HS-27A (cell line): Measurements from ENCODE around the gene ACTR5.
"Not testable (repeated sequence)": the region's sequence is repeated elsewhere in the genome, so short reads cannot be mapped to it uniquely, and the experiment has no call there.

Experiments used
- DNase-seq: peaks from one replicate; pipeline ENCODE4 v3.0.0-alpha.2; 2012; ENCODE audit warnings: low read depth, missing footprints

ACTR5 gene

DNA sequence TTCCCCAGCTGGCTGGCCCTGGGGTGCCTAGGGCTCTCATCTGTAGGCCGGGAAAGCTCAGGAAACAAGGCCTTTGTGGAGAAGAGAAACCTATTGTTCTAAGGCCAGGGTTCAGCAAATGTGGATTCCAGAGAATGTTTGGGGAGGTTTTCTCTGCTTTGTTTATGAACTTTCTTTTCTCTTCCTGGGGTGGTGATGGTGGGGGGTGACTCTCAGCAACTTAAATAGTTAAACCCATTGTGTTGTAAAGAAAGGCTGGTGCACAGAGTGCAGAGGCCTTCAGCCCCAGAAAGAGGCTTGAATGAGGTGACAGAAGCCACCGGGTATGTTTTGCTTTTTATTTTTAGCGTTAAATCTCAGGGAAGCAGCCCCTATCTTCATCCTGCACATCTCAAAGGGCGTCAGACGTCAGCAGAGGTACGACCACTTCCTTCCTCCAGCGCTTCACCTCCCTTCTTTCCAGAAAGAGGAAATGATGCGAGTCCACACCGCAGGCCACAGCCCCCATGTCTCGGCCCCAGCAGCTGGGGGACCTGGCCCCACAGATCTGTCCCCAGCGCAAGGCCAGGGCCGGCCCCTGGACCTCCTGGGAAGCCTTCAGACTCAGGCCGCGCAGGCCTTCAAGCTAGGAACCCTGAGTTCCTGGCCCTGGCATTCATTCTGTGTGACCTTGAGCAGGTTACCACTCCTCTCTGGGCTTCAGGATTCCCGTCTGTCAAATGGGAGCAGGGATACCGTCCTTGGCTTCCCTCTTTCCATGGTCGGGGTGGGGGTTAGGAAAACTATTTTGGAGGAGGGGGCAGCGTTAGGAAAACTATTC, 56.6 kb downstream of the ACTR5 start:
- DNase-seq = no peak

DNA sequence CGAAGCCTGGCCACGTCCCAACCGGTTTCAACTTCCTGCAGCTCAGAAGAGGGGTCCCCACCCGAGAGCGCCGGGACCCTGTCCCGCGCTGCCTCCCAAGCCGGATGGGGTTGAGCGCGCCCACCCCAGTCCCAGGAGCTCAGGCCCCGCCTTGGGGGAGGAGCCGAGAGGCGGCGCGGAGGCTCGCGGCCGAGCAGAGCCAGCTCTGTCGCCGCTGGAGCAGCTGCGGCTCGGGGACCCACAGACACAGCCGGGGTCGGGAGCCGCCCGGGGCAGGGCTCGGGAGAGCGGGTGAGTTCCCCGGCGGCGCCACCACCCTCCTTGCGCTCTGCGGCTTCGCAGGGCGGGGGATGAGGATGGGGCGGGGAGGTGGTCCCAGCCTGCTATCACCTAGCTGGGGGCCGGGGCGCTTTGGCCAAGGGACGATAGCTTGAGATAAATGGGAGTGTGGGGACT, 57.3 kb downstream of the ACTR5 start, which contains the start of gene PPP1R16B:
Gene PPP1R16B, plus strand, starts transcription at position 196 of the 456 bp plus-strand sequence. CDS start 30,229 bp downstream, outside the sequence.
- no peak for DNase-seq

- DNase-seq = no peak
Observed at GRCh38 chr20:38805958-38806854, 57.9 kb downstream of the ACTR5 start.

DNA sequence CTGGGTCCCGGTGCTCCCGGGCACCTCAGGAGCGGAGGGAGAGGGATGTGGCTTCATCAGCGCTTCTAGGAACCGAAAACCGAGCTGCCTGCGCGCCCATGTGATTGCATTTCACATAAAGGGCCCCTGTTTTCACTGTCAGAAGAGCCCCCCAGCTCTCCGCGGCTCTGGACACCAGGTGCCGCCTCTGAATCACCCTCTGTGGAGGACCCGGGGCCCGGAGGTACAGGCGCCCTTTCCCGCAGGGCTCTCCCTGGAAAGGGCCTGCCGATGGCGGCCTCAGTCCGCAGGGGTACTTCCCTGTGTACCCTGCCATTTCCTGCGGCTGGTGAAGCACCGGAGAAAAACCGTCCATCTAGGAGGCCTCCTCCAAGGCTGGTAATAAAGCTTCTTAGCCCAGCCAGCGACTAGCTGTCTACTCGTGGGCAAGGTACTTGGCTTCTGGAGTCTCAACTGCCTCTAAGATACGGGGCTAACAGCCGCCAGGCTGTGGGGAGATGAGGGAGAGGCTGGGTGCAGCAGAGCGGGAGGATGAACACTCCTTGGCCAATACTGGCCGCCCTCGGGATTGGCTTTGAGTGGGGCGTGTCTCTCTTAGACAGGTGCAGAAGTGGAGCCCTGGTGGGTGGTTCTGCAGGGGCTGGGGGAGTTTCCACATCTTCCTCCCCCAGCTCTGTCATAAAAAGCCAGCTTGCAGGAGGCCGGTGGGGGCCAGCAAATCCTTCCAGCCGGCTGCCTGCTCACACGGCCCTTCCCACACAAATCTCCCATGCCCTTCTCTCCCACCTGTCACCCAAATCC, 58.8 kb downstream of the ACTR5 start:
- DNase-seq = no peak

DNA sequence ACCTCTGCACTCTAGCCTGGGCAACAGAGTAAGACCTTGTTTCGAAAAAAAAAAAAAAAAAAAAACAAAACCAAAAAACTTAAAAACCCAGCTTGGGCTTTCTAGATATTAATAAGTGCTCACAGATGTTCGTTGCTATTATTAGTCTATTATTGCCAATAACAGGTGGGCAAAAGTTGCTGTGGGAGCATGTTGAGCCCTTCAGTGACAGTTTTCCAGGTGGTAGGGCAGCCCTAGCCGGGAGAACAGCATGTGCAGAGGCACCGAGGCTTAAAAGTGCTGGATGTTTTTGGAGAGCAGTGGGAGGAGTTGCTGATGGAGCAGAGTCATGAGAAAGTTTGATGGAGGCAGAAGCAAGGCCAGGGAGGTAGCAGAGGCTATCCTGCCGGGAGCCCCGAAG, 61.7 kb downstream of the ACTR5 start:
- DNase-seq = no peak

GRCh38 chr20:38810926-38811630, 62.8 kb downstream of the ACTR5 start:
- DNase-seq = no peak

GRCh38 chr20:38811769-38812168, 63.5 kb downstream of the ACTR5 start:
- DNase-seq = no peak

DNA sequence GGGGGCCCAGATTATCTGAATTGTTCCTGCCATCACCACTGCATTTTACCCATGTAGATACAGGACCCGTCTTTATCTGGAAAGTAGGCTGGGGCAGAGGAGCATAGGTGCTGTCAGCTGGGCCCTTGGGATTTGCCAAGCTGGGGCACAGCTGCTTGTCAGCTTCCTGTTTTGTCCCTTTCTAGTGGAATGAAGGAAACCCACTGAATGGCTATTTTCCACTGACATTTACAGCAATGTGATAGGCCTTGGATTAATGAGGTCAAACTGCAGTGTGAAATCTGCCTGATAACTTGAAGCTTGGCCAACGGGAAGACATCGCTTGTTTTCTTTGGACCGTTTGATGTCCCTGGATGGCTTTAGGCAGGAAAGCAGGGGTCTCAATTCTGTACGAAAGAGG, 63.9 kb downstream of the ACTR5 start:
- no peak for DNase-seq

GRCh38 chr20:38812709-38813573, 64.7 kb downstream of the ACTR5 start:
- no peak for DNase-seq

DNA sequence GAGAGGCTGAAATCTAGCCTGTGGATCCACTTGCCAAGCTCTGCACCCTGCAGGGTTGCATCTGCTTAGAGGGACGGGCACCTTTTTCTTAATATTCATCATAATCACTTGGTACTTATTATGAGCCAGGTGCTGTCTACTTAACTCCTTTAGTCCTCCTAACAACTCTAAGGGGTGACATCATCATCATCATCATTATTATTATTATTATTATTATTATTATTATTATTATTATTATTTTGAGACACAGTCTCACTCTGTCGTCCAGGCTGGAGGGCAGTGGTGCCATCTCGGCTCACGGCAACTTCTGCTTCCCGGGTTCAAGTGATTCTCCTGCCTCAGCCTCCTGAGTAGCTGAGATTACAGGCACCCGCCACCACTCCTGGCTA, 65.3 kb downstream of the ACTR5 start:
- not testable (repeated sequence) for DNase-seq

- no peak for DNase-seq
Observed at GRCh38 chr20:38815446-38815845, 67.2 kb downstream of the ACTR5 start.

- no peak for DNase-seq
Observed at GRCh38 chr20:38818113-38819065, 70.1 kb downstream of the ACTR5 start.
